ENCODE results near the gene DOK6. TPM values are rescaled to one million over a fixed set of nuclear protein-coding genes. Genes with fewer than 3 reads are reported as not detected.

The DOK6 gene
- total and polyA plus RNA-seq, 2 of the 13 experiments (the other 11 are each of a cell fraction or from before 2014, with no cell fraction given) = 17.0 to 17.2 TPM

GRCh38 chr18:69574401-69574800 is 173.7 kb downstream of the DOK6 start:
- intact Hi-C loops (cut with micrococcal nuclease; ENCODE audit: unreplicated experiment) = no loop called here
- DNase-seq (ENCODE audit: low spot score) = no peak
- Histone ChIP-seq H3K9me3 (ENCODE audit: low read length) (no peaks in the 10 kb centered on the region), H3K4me3 (replicated peaks in 1 of 3; ENCODE audit: insufficient read depth in 1 of 3, low read depth in 2 of 3, low read length in 3 of 3) (no peak overlapping the region), H3K4me2 (ENCODE audit: low read depth, low read length) (no peak overlapping the region), H4K20me1 (ENCODE audit: insufficient read depth, low read length) (no peaks in the 10 kb centered on the region), H3K27me3 (ENCODE audit: control insufficient read depth in 1 of 2, insufficient read depth in 2 of 2, low read length in 2 of 2) (no peaks in the 10 kb centered on the region), H3K27ac (ENCODE audit: extremely low read length, insufficient read depth, low read length) (no peak overlapping the region), H3K36me3 (replicated peaks in 1 of 2; ENCODE audit: control insufficient read depth in 1 of 2, insufficient read depth in 2 of 2, low read length in 2 of 2) (no peaks in the 10 kb centered on the region), H2AFZ (ENCODE audit: low read length) (no peak overlapping the region), H3K4me1 (ENCODE audit: insufficient read depth, low read length) (no peaks in the 10 kb centered on the region), H3K79me2 (ENCODE audit: insufficient read depth, low read length) (no peaks in the 10 kb centered on the region), H3K9ac (ENCODE audit: insufficient read depth, low read depth, low read length) (no peak overlapping the region)
- ChIA-PET CTCF (ENCODE audit: low intra/inter-chr PET ratio, low total read pairs) (no interaction called here), POLR2A (no interaction called here)
- 73% methylated on average over 2 of the region's 2 CpGs for WGBS (ENCODE audit: low lambda C conversion rate)
- no peak for TF ChIP-seq NFYC (CRISPR knock-in tag; IDR thresholded peaks at IDR 0.05)
- no peak for TF ChIP-seq EP300 (IDR thresholded peaks at IDR 0.05; ENCODE audit: low read depth in 2 of 2, low read length in 2 of 2)
- TF ChIP-seq EP300 (CRISPR knock-in tag; IDR thresholded peaks at IDR 0.05; ENCODE audit: borderline replicate concordance) = no peak
- no peak for TF ChIP-seq IRX3 (CRISPR knock-in tag; IDR thresholded peaks at IDR 0.05; ENCODE audit: borderline replicate concordance, low read depth)
- no peak for TF ChIP-seq HBP1 (CRISPR knock-in tag; IDR thresholded peaks at IDR 0.05; ENCODE audit: low read depth)
- TF ChIP-seq ZNF451 (CRISPR knock-in tag; IDR thresholded peaks at IDR 0.05) = no peak
- no peak for TF ChIP-seq FOXO1 (CRISPR knock-in tag; IDR thresholded peaks at IDR 0.05)
- TF ChIP-seq ZNF775 (CRISPR knock-in tag; IDR thresholded peaks at IDR 0.05; ENCODE audit: borderline replicate concordance) = no peak
- TF ChIP-seq GFI1 (CRISPR knock-in tag; IDR thresholded peaks at IDR 0.05; ENCODE audit: borderline replicate concordance) = no peak
- TF ChIP-seq, protein P1, sequence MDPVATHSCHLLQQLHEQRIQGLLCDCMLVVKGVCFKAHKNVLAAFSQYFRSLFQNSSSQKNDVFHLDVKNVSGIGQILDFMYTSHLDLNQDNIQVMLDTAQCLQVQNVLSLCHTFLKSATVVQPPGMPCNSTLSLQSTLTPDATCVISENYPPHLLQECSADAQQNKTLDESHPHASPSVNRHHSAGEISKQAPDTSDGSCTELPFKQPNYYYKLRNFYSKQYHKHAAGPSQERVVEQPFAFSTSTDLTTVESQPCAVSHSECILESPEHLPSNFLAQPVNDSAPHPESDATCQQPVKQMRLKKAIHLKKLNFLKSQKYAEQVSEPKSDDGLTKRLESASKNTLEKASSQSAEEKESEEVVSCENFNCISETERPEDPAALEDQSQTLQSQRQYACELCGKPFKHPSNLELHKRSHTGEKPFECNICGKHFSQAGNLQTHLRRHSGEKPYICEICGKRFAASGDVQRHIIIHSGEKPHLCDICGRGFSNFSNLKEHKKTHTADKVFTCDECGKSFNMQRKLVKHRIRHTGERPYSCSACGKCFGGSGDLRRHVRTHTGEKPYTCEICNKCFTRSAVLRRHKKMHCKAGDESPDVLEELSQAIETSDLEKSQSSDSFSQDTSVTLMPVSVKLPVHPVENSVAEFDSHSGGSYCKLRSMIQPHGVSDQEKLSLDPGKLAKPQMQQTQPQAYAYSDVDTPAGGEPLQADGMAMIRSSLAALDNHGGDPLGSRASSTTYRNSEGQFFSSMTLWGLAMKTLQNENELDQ (CRISPR knock-in tag; IDR thresholded peaks at IDR 0.05; ENCODE audit: borderline replicate concordance) = no peak
- TF ChIP-seq TRIM22 (IDR thresholded peaks at IDR 0.05) = no peak
- no peak for TF ChIP-seq ZNF782 (CRISPR knock-in tag; IDR thresholded peaks at IDR 0.05; ENCODE audit: borderline replicate concordance)
- no peak for ATAC-seq
- FAIRE-seq = no peak
- BruUV-seq (replicated peaks) = no TSS peak
- in situ Hi-C loops (cut with HindIII; ENCODE audit: extremely low pct_ligation_motif_present, low pct_unique_long_range_greater_than_20kb) = no loop called here
